Activated T-helper 9 cell treated with anti-CD3 and anti-CD28 coated beads, Interleukin-2, amount 50 U/mL, for 16 hours (primary cell): ENCODE data around the gene NRG3.
"Not testable (repeated sequence)": the region's sequence is repeated elsewhere in the genome, so short reads cannot be mapped to it uniquely, and the experiment has no call there.

Source experiments
- DNase-seq: peaks from one replicate; pipeline ENCODE4 v3.0.0-alpha.2; 2020; ENCODE audit warnings: low read depth

NRG3 gene

DNA sequence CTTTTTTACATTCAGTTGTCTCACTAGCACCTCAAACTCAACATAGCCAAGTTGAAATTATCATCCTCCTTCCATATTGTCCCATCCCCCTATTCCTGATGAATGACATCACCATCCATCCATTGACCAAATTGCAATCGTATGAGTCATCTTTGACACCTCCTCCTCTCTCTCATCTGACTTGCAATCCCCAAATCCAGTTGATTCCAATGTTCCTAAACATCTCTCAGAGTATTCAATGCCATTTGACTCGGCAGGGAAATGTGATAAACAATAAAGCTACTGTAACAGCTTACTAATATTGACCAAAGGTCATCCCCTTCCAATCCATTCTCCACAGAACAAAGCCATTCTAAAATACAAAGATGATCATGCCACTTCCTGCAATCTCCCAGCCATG is 1047.8 kb downstream of the NRG3 start:
- DNase-seq: no peak

DNA sequence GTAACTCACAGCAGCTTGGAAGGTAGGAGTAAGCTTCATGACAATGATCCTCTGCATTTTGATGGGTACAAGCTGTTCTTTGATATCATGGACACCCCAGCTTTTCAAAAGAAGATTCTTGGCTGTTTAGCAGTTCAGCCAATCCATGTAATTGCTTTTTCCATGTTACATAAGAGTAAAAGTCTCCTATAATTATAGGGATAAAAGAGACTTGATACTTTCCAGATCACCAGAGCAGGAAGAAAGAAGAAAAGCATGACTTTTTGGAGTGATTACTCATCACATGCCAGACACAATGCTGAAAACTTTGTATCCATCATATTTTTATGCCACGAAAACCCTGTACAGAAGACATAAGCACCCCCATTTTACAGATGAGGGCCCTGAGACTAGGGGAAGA is 1049.7 kb downstream of the NRG3 start:
- DNase-seq: no peak

DNA sequence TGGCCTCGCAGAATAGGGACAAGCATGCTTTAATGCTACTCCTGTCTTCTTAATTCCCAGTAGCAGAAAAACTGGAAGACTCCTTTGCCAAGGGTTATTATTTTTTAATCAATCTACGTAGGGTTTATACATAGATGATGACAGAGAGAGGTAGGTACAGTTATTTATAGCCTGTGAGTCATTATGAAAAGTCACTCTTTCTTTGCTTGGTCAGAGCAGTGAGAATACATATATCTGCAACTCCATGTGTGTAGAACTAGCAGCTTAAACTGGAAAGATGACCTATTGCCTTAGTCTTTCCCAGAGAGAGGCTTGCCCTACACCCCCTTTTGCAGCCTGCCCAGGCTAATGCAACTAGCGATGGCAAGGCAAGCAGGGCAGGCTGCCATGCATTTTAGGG is 1050.6 kb downstream of the NRG3 start:
- DNase-seq: no peak

DNA sequence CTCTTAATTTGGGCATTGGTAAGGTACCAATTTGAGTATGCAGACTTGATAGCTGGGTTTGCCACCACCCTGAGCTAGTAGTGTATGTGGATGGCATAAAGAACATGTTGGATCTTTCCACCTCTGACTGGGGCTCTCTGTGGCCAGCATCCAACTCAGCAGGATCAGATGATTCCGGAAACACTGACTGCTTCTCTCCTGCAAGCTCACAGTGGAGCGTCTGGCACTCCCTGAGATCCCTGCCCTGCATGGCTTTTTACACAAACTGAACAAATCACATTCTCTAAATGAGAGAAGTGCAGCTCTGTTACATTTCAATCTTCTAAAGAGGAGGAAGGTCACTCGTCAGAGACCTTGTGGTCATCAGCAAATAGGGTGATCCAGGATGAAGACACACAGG is 1057.5 kb downstream of the NRG3 start:
- no peak for DNase-seq

DNA sequence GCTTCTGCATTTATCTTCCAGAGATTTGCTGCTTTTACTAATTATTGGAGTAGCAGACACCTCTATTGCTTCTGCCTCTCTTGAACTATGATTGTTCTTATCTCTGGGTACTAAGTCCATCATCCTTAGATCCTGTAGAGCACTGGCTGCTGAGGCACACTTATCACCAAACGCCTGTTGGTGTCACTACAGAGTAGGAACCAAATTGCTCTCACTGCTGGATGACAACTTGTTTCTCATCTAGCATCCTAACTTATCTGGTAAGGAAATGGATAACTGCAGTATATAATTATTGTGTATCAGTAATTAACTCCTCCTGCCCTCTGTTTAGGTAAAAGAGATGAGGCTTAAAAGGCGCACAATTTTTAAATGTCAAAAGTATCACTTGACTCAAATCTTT is 1059.4 kb downstream of the NRG3 start:
- DNase-seq: no peak

DNA sequence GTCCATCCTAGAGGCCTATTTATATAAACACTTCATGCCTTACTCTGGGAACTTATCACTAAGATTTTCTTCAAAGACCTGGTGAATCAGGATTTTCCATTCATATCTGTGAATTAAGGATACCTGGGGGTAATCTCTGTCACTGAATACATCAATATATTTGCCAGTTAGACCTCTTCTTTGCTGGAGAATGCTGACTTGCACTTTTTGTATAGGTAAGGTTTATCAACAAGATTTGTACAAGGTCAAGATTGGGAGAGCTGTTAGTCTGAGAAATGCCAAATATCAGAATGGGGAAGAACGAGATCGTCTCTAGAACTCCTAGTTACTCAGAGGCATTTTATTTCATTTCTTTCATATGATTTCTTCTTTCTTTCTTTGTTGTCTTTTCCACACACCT is 1060.0 kb downstream of the NRG3 start:
- DNase-seq: no peak

GRCh38 chr10:82938331-82938730 is 1063.3 kb downstream of the NRG3 start:
- no peak for DNase-seq

- DNase-seq: no peak
These were observed 1067.5 kb downstream of the NRG3 start for GRCh38 chr10:82942286-82943099.

- DNase-seq: no peak
These were observed 1068.1 kb downstream of the NRG3 start for GRCh38 chr10:82943142-82943541.

DNA sequence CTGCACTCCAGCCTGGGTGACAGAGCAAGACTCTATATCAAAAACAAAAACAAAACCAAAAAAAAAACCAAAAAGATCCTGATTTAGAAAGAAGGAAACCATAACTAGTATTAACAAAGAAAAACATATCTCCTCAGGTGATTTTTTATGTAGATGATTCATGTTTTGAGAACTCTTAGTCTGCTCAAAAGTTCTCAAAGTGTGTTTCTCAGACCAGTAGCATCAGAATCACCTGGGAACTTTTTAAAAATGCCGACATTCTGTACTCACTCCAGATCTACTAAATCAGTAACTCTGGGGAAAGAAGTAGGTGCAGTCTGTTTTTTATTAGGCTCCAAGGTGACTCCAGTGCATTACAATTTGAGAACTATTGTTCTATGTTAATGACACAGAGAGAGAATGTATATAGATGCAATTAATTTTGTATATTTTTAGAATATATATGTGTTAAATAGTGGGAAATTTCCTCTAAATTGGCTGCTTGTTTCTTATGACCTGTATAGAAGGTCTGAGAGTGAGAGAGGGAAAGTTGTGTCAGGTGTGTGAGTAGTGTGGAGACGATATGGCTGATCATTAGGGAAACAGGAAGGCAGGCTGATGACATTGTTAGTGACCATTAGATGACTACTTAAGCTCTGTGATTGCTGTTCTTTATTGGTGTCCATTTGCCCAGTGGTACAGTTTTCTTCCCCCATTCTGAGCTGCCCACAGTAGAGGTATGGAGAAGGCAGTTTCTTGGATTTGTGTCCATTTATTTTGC is 1075.0 kb downstream of the NRG3 start:
- DNase-seq: no peak

- DNase-seq: no peak
These were observed 1078.3 kb downstream of the NRG3 start for GRCh38 chr10:82953331-82953730.

DNA sequence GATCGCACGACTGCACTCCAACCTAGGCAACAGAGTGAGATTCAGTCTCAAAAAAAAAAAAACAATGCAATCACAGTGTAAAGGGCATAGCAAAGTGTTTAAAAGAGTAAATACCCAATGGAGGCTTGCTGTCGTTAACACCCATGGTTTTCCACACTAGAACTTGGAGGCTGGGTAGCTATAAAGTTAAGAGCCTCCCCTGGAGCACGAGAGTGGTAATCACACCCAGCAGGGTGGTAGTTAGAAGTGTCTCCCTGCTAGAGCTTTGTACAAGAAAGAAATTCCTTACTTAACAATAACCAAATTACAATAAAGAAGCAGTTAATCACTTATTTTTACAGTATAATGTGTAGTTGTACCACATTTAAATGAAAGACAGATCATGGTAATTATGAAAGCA is 1078.9 kb downstream of the NRG3 start:
- no peak for DNase-seq

DNA sequence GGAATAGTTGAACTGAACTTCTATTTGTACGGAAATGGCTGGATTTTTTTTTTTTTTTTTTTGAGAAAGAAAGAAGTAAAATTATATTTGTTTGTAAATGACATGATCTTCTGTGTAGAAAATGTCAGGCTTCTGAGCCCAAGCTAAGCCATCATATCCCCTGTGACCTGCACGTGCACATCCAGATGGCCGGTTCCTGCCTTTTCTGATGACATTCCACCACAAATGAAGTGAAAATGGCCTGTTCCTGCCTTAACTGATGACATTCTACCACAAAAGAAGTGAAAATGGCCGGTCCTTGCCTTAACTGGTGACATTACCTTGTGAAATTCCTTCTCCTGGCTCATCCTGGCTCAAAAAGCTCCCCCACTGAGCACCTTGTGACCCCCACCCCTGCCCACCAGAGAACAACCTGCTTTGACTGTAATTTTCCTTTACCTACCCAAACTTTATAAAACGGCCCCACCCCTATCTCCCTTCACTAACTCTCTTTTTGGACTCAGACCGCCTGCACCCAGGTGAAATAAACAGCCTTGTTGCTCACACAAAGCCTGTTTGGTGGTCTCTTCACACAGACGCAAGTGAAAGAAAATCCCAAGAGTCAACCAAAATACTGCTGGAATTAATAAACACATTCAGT is 1085.5 kb downstream of the NRG3 start:
- DNase-seq: not testable (repeated sequence)

DNA sequence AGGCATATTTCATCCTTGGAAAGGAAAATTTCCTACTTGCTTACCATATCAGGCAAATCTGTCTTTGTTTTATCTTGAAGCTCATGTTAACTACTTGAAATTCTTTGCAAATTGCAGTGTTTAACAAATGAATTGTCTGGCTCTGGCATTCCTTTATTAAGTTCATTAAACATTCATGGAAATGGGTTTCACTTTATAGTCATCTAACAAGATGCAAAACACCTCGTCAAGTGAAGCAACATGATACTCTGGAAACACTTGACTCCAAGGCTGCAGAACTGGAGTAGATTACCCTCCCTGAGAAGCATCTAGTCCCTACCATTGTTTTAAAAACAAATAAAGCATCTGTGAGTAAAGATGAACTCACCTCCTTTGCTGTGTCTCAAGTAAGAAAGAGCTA is 1086.9 kb downstream of the NRG3 start:
- DNase-seq: no peak

- DNase-seq: no peak
These were observed 1091.1 kb downstream of the NRG3 start for GRCh38 chr10:82966130-82966529.

DNA sequence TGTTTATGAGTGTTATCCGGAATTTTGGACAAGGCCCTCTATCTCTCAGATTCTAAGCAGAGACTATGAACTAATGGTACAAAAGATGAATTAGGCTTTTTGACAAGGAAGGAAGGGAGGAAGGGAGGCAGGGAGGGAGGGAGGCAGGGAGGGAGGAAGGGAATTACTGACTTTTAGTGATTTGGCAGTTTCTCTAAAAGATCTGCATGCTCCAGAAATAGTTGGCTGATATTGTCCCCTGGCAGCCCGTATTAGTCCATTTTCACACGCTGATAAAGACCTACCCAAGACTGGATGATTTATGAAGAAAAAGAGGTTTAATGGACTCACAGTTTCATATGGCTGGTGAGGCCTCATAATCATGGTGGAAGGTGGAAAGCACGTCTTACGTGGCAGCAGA is 1093.5 kb downstream of the NRG3 start:
- DNase-seq: no peak

GRCh38 chr10:82969405-82969804 is 1094.4 kb downstream of the NRG3 start:
- no peak for DNase-seq

GRCh38 chr10:82980321-82980720 is 1105.3 kb downstream of the NRG3 start:
- no peak for DNase-seq

DNA sequence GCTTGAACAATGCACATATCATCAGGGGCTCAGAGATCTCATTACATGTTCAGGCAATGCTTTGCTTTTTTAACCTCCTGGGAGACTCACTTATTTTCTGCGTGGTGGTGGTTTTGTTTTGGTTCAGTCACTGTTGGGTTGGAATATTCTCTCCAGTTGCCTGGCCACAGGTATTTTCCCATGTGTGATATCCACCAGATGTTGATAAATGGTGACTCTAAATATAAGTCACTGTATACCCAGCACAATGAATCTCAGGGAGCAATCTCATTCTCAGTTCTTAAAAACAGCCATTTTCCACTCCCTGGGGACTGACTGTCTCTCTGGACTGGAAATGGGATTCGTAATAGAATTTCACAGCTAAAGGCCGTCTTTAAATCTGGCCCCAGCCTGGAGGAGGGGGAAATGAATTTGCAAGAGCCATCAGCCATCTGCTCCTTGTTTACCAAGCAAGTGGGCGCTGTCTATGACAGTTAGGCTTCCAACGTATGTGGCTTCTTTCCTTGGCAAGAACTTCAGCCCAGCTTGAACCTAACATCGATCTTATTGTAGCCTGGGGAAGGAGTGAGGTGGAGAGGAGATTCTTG is 1106.2 kb downstream of the NRG3 start:
- DNase-seq: no peak

DNA sequence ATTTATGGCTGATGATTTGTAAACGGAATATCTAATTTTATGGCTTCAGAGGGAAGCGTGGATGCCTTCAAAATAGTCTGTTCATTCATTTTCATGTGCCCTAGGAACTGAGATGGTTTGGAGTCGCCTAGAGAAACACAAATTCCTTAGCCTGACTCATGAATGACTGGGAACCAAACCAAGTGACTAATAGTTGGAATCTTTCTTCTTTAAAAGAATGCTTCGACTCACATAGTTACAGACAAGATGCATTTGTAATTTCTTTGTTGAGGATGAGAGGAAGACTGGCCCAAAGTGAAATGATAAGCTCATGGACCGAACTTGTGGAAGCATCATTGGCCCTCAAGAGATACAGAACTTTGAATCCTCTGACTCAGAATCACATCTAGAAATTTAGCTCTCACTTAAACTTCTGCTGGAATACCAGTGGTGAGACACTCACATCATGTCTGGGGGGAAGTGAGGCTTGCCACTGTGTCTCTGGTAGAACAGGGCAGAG is 1107.2 kb downstream of the NRG3 start:
- DNase-seq: no peak

- DNase-seq: no peak
These were observed 1111.2 kb downstream of the NRG3 start for GRCh38 chr10:82986216-82986615.

GRCh38 chr10:83006479-83006878 is 1131.5 kb downstream of the NRG3 start:
- DNase-seq: not testable (repeated sequence)

DNA sequence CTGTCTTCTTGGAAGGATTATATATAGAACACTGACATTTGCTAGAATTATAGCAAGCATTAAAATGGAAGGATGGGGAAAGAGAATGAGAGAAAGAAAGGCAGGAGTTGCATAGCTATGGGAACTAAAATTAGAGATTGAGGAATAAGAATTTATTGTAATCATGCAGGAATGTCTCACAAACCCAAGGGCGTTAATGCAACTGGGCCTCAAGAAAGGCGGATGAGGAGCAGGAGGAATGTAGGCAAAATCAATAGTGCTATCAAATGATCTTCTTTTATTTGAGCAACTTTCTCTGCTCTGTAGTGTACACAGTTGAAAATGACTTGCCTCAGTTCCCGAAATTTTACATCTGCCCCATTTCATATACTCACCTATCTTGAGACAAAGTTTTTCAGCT is 1132.5 kb downstream of the NRG3 start:
- DNase-seq: no peak
